HG02763 (cell line): ENCODE measurements around the gene SPOCK1.

ENCODE experiments used
- ATAC-seq: cut with Tn5 transposase; IDR thresholded peaks from one replicate; pipeline ENCODE4 v1.9.1; 2021; ENCODE audit warnings: mild to moderate bottlenecking, moderate library complexity; ENCODE audit not compliant: unreplicated experiment

Gene SPOCK1

DNA sequence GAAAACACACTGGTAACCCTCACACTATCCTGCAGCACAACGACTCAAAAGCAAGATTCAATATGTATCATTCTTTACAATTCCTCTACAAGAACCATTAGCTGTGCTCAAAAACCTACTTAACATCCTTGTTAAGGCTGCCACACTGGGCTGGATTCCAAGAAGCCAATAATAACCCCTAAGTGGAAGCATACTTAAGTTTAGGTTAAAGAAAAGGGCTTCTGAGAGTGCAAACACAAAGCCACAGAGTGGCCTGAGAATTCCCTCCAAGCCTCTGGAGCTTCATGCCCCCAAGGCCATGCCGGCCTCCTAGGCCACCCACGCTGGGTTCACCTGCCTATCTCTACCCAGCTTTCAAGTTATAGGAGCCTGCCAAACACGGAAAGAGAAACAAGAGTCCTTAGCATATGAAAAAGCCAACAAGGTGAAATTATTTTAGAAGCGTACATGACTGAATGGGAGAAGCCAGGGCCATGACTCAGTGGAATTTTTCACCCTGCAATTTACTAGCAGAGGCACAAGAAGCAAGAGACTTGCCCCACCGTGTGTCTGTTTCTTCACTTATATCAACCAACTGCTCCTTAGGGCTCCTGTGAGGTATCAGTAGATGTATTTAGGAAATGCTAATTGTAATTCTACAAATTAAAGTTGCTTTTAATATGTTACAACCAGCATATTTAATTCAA is 293.0 kb downstream of the SPOCK1 start:
- ATAC-seq: no peak

DNA sequence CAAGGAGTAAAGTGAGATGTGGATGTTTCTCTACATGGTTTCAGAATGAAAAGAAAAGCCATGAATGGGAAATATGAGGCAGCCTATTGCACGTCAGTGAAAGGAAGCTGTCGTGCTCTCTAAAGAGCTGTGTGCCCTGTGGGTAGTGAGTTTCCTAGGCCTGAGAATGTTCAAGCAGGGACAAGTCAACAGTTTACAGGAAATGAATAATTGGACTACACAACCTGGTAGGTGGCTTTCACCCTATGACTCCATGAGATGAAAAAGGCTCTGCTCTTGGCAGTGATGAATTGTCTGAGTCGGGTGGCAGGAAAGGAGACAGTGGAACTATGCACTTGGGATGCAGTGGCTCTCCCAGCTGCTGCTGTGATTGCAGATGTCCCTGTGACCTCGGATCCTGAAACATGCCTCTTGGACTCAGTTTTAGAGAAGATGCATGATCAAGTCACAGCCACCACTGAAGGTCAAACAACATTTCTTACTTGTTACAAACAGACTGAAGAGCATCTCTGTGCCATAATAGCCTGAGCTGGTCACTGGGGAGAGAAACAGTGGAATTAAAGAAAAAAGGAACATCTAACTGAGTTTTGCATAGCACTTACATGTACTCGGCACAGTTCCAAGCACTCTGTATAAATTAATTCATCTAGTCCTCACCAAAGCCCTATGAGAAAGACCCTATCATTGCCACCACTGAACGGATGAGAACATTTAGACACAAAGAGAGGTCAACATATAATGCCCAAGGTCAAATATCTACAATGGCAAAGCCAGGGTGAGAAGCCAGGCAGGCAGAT is 293.7 kb downstream of the SPOCK1 start:
- ATAC-seq: no peak

DNA sequence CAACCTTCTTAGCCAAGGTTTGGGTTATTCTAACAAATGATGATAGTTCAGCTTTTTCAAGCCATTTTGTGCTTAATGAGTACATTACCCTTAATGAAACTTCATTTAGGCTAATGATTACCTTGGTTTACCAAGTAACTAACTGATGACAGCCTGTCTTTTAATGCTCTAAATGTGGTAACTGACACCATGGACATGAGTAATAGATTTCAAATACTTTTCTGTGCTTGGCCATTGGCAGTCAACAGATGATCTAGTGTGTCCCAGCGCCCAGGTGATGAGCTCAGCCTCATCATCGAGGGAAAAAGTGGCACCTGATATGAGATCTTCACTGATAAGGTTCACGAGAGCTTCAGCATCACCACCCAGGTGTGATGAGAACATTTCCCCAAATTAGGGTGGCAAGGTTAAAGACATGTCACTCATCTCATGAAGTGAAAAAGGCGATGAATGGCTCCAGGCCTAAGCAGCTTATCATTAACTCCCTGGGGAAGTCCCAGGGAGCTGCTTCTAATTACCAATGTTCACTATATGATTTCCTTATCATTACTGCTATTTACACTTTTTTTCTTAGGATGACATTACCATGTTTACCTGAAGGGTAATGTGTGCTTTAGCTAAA is 296.0 kb downstream of the SPOCK1 start:
- no peak for ATAC-seq

DNA sequence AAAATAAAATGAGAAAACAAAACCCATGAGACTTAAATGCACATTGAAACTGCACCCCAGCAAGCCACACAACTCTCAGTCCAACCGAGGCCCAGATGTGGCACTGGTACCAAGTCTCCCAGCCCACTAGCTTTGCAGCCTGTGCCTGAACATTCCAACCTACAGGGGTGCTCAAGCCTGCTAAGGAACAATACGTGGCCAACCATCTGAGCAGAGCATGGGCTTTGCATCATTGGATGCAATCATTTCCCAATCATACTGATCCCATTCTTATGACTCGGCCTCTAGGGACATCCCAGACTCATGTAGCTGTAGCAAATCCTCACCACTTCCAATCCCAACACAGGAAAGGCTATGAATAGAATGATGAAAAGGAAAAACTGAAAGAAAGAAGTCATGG is 297.2 kb downstream of the SPOCK1 start:
- ATAC-seq: no peak

DNA sequence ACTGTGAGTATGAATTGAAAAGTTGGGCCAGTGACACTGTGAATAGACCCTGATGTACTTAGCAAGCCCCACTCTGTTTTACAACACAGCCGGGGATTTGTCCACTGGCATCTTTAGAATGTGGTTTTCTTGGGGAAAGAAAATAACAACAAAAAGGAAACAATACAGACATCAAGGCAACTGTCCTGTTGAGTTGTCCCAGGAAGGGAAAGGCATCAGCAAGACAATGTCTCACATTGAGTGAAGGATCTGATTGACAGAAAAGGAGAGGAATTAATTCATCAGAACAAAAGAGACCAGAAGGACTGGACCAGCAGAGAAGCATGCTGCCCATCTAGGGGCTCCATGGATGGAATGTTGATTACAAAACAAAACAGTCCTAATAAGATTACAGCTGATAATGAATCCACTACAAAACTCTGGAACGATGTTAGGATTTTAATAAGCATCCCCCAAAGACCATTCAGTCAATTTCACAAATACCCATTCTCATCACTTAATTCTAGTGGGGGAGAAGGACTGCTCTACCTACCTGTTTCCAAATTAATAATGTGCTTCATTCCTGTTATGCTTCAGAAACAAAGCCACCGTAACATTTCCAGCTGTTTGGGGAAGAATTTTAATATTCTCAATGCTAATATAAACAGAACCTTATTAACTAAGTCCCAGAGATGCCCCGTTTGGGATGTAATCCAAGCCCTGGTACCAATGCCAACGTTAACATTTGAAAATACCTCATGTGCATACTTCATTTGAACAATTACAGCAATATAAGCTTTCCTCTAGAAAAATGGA is 298.0 kb downstream of the SPOCK1 start:
- ATAC-seq: no peak

DNA sequence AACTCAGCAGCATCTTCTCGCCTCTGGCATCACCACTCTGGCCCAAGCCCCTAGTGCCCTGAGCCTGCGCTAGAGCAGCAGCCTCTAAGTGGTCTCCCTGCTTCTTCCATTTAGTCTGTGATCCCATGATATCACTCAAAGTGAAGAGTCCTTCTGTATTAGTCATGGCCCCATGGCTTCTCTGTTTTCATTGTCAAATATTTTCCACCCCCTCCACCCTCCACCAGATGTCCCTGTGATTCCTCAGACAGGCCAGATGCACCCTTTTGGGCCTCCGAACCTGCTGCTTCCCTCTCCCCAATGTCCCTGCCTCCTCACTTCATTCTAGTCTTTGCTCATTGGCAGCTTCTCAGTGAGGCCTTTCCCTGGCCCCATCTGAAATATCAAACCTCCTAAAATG is 299.2 kb downstream of the SPOCK1 start:
- no peak for ATAC-seq

DNA sequence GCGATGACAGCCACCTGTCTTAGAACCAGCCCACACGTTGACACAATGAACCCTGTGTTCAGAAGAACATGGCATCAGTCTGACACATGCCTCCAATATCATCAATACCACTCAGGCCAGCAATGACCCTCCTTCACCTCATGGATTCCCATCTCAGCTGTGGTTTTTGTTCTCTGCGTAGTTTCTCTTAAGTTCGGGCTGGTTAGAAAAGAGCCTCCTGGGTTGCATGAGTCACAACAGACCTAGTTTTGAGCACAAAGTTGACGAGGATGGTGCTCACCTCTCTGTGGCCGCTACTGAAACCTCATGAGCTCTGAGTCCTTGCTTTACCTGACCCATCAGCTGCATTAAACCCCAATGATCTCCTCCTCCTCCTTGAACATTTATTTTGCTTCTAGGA is 299.9 kb downstream of the SPOCK1 start:
- ATAC-seq: no peak

DNA sequence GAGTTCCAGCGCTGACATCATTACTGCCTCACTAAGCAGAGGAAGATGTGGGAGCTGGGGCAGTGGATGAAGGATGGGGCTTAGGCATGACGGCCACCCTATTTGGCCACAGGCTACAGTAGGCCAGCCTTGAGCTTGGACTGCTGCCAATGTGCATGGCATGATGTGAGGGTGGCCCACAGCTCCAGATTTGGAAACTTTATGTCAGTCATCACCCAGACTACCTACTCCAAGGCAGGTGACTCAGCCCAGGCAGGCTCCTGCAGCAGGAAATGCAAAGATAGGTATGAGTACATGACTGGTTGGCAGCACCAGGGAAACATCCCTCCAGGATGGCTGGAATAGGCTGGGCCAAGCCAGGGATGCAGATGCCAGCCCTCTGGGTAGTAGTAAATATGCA is 303.6 kb downstream of the SPOCK1 start:
- ATAC-seq: no peak

DNA sequence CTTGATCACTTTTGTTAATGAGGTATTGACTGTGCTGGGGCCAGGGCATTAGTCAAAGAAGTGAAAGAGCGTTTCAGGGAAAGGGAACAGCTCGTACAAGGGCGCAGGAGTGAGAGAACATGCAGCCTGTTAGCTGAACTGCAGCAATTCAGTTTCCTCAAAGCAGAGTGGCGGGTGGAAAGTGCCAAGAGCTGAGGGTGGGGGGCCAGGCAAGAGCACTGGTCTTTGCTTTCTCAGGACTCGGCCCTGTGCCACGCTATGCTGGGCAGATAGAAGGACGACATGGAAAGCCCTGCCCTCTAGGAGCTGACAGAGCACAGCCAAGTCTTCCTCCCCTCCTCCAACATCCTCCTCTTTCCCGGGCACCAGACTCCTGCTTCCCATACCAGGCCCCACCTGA is 304.8 kb downstream of the SPOCK1 start:
- ATAC-seq: no peak

DNA sequence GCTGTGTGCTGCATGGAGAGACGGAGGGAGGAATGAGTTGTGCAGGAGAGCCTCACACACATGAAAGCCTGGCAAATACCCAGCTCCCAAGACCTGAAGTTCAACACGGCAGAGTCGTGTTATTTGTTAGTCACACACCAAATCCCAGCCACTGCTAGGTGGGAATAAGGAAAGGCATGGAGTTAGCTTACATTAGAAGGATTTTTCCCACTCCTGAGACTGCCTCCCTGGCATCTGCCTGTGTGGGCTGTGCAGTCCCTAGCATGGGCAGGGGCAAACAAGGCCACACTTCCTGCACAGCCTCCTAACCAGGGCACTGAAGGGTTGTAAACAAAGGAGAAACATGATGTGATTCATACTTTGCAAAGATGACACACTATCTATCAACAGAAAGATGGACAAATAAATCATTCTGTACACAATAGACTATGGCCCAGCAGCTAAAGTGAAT is 306.8 kb downstream of the SPOCK1 start:
- no peak for ATAC-seq

DNA sequence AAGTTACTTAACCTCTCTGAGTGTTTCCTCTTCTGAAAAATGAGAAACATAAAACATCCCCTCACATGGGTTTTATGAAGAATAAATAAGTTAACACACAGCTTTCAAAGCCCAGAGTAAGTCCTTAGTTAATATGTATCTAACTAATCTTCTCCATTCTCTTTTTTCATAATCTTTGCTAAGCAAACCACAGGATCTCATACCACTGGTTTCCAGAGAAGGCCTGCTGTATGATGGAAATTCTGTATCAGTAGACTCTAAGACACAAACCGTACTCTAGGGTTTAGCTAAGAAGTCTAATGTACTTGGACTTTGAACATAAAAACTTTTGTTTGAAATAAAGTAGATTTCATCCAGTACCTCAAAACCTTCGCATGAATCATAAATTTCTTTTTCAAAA is 307.9 kb downstream of the SPOCK1 start:
- no peak for ATAC-seq

DNA sequence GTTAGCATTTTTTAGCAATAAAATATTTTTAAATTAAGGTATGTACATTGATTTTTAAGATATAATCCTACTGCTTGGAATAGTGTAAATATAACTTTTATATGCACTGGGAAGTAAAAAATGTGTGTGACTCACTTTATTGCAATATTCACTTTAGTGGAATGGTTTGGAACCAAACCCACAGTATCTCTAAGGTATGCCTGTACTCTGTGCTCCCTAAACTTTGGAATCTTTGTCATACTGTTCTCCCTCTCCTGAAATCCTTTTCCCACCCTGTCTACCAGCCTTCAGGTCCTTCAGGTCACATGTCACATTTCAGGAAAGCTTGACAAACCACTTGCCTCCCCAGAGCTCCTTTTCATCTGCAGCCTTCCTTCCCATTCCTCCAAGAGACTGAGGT is 308.7 kb downstream of the SPOCK1 start:
- no peak for ATAC-seq

DNA sequence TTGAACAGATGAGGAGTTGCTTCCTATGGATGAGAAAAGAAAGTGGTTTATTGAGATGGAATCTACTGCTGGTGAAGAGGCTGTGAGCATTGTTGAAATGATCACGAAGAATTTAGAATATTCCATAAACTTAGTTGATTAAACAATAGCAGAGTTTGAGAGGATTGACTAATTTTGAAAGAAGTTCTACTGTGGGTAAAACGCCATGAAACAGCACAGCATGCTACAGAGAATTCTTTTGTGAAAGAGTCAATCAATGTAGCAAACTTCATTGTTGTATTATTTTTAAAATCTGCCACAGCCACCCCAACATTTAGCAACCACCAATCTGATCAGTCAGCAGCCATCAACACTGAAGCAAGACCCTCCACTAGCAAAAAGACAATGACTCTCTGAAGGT is 309.1 kb downstream of the SPOCK1 start:
- ATAC-seq: no peak

DNA sequence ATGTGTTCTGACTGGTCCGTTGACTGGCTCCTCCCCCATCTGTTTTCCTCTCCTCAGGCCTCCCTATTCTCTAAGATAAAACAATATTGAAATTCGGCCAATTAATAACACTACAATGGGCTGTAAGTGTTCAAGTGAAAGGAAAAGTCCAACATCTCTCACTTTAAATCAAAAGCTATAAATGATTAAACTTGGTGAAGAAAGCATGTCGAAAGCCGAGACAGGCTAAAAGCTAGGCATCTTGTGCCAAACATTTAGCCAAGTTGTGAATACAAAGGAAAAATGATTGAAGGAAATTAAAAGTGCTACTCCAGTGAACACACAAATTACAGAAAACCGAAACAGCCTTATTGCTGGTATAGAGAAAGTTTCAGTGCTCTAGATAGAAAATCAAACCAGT is 310.6 kb downstream of the SPOCK1 start:
- no peak for ATAC-seq

DNA sequence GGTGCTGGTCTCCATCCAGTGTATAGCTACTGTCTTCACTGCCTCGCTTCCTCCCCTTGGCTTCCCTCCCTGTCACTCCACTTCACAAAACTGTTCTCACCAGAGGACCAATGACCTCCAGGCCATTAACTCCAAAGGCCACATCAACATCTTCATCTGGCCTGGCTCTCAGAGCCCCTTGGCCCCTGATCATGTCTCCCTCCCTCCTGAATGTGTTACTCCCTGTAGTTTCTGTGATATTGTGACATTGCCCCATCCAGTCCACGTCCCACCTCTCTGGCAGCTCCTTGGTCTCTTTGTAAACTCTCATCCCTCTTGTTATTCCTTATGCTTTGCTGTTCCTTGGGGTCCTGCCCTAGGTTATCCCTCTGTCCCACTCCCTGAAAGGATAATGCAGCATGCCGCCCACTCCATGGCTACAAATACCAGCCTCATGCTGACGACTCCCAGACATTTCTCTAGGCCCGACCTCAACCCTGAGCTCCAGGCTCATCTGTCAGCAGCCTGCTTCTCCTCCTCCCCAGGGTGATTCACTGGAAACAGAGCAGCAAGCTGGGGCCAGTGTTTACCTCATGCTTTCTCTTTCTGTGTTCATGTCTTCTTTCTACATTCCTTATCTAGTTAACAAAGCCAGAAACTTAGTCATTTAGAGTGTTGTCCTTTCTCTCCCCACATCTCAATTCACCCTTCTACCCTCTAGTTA is 312.2 kb downstream of the SPOCK1 start:
- ATAC-seq: no peak

DNA sequence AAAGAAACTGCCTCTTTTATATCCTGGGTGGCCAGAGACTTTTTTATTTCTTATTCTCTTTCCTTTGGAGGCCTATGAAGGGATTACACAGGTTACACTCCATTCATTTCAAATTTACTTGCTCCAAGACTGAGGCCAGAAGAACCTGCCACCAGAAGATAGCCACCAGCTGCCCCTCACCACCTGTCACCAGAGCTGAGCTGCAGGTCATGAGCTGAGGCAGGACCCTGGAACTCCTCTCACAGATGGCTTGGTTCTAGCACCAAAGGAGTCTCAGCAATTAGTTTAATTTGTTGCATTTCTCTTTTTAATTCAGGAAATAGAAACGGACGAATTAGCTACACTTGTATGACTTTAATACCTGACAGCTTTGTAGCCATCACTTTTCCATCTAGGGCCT is 313.9 kb downstream of the SPOCK1 start:
- ATAC-seq: no peak

DNA sequence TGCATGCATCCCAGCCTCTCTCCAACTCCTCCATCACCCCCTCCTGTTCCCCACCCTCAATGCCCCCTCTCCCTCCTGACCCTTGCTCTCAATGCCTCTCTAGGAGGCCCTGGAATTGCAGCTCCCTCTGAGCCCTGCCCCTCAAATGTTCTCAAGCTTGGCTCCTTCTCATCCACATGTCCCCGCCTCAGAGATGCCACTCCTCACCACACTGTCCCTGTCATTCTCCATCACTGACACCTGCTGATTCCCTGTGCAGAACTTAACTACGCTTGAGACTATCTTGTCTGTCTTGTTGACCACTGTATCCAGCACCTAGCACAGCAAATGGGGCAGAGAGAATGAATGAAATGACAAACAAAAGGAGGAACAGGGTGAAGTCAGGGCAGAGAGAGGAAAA is 314.4 kb downstream of the SPOCK1 start:
- no peak for ATAC-seq

DNA sequence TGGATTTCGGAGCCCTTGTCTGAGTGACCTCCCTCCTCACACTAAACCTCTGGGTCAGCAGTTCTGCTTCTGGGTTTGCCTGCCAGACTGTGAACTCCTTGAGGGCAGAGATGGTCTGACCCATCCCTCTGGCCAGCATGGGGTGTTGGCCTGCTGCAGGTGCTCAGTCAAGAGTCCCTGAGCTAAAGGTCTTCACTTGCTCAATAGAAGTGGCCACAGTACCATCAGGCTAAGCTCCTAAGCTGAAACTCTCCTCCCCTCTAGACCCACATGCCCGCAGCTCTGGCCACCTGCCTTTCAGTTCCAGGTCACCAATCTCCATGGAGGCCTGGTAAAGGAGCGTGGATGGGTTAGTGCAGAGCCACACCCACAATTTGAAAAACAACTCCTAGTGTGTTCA is 316.6 kb downstream of the SPOCK1 start:
- no peak for ATAC-seq

DNA sequence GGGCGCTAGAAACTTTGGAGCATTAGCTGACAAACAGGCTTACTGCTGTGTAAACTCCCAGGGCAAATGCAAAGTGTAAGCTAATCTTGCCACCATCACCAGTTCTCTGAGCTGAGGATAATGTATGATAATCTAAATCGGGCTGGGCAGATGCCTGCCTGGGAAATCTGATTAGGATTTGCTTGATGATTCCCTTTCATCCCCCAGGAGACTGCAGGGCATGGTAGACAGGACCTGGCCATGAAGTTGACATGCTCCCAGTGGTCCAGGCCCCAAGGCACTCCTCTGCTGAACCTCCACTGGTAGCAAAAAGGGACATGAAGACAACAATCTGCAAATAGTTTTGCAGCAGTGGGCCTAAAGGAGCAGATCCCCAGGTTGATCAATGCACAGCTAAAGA is 317.5 kb downstream of the SPOCK1 start:
- no peak for ATAC-seq

DNA sequence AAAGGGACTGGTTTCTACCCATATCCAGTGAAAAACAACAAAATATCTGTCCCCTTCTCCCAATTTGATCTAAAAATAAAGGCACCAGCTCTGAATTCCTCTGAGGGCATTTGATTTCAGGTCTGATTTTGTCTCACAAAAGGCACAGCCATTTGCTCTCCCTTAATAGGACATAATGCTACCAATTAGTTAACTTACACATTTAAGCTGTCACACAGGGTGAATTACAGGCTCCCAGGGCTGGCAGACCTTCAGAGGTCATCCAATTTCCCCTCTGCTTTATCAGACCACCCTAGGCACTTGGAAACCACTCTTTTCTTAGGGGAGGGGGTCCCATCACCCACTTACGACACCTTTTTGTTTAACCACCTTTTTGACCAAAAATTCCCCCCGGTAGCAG is 319.9 kb downstream of the SPOCK1 start:
- ATAC-seq: no peak

DNA sequence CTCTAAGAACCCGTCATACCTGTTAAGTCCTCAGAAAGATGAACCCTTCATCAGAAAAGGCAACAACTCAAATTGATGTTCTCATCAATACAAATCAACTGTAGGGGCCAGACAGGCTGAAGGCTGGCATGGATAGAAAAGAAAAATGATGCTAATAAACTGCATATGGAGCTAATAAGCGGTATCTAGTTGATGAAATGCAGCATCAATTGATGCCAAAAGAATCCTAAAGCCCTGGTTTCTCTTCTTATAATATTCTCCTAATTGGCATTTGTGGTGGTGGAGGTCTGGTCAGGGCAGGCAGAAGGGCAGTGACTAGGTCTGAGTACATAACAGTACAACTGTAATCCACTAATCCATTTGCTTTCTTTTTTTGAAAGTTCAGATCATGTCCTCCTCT is 322.5 kb downstream of the SPOCK1 start:
- ATAC-seq: no peak
